Measurements from ENCODE around the gene JMJD7.

The JMJD7 gene

GRCh38 chr15:41868321-41868720 is 40.4 kb downstream of the JMJD7 start:
- no peak for DNase-seq

GRCh38 chr15:41869770-41870688 is 42.1 kb downstream of the JMJD7 start:
- no peak for DNase-seq

- DNase-seq: no peak
Observed at GRCh38 chr15:41870689-41871081, 42.8 kb downstream of the JMJD7 start.

- DNase-seq: no peak
Observed at GRCh38 chr15:41871175-41871905, 43.4 kb downstream of the JMJD7 start.

- DNase-seq: no peak
Observed at GRCh38 chr15:41872166-41872747, 44.4 kb downstream of the JMJD7 start.

- DNase-seq: no peak
Observed at GRCh38 chr15:41873711-41874110, 45.8 kb downstream of the JMJD7 start.

- no peak for DNase-seq
Observed at GRCh38 chr15:41874736-41875135, 46.8 kb downstream of the JMJD7 start.

GRCh38 chr15:41876007-41876406 is 48.1 kb downstream of the JMJD7 start:
- DNase-seq: no peak

GRCh38 chr15:41876689-41877088 is 48.8 kb downstream of the JMJD7 start:
- no peak for DNase-seq

- DNase-seq: no peak
Observed at GRCh38 chr15:41877631-41878354, 49.9 kb downstream of the JMJD7 start.

- no peak for DNase-seq
Observed at GRCh38 chr15:41878355-41878699, 50.4 kb downstream of the JMJD7 start.

- DNase-seq: no peak
Observed at GRCh38 chr15:41879321-41879845, 51.5 kb downstream of the JMJD7 start.

- no peak for DNase-seq
Observed at GRCh38 chr15:41880156-41880877, 52.4 kb downstream of the JMJD7 start.

GRCh38 chr15:41881086-41881485 is 53.2 kb downstream of the JMJD7 start:
- DNase-seq: no peak

- DNase-seq: no peak
Observed at GRCh38 chr15:41881550-41881919, 53.6 kb downstream of the JMJD7 start.

- DNase-seq: no peak
Observed at GRCh38 chr15:41881920-41882688, 54.2 kb downstream of the JMJD7 start.

GRCh38 chr15:41882689-41883483 is 55.0 kb downstream of the JMJD7 start:
- no peak for DNase-seq

GRCh38 chr15:41883484-41883825 is 55.6 kb downstream of the JMJD7 start:
- DNase-seq: no peak

GRCh38 chr15:41884458-41884857 is 56.6 kb downstream of the JMJD7 start:
- DNase-seq: no peak

- DNase-seq: no peak
Observed at GRCh38 chr15:41885321-41885720, 57.4 kb downstream of the JMJD7 start.

- DNase-seq: no peak
Observed at GRCh38 chr15:41885841-41886240, 57.9 kb downstream of the JMJD7 start.

Measured in eye (tissue), 1 donor.